SK-N-DZ (cell line): Measurements from ENCODE around the gene LARP1.

Source experiments
- DNase-seq: peaks from one replicate; pipeline ENCODE4 v3.0.0-alpha.2; 2015; ENCODE audit warnings: low spot score

LARP1 gene

DNA sequence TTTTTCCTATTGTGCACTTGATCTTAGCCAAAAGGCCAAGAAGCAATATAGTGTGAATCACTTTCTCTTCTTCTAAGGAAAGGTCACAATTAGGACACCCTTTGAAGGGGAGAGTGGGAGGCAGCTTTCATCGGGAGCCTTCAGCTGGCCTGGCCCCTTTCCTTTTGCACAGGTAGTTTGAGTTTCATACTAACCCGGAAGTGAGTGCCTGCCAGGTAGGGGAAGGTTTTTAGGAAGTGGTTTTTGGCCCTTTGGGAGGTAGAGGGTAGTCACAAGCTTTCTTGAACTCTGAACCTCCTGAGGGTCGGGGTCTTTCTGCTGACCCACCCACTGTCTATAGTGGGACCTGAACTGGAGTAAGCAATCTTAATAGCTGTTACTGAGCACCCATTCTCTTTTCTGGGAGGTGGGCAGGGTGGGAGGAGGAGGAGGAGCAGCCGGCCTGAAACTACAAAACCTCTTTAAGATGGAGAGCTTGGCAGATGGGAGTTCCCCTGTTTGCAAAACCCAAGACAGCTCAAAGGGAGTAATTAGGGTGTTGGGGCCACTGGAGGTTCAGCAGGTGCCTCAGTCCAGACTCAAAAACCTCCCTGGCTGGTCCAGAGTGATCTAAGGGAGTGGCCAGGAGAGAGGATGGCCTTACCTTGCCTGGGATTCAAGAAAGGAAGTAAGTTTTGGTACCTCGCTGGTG is 6.0 kb downstream of the LARP1 start:
- no peak for DNase-seq

DNA sequence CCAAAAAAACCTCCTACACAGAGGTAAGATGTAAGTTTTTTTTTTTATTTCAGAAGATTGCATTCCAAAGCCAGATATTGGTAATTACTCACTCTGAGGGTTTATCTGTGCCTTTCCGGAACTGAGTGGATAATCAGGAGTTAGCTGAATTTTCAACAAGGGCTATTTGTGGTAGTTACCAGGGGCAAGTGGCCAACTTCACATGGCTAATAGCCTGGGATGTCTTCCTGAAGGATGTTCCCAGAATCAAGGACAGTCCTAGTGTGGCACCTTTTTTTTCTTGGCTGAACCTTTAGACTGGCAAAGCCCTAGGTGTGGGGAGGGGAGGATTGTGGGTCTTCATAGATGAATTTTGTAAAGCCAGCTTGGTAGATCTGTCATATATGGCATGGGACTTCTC is 7.1 kb downstream of the LARP1 start:
- no peak for DNase-seq

DNA sequence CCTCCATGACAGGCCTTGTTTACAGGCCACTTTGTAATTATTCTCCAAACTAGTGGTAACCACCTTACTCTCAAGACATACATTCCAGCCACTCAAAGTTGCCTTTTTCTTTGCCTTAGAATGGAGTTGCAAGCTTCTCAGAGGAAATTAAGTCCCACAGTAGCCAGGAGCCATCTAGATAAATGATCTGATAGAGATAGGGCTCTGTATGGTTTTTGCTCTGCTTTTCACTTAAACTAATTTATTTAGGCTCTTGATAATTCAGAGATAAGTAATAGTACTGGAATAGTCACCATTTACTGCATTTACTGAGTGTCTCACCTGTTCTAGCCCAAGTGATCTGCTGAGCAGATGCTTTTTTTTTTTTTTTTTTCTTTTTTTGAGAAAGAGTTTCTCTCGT is 7.5 kb downstream of the LARP1 start:
- DNase-seq, result peak; percentile 65

DNA sequence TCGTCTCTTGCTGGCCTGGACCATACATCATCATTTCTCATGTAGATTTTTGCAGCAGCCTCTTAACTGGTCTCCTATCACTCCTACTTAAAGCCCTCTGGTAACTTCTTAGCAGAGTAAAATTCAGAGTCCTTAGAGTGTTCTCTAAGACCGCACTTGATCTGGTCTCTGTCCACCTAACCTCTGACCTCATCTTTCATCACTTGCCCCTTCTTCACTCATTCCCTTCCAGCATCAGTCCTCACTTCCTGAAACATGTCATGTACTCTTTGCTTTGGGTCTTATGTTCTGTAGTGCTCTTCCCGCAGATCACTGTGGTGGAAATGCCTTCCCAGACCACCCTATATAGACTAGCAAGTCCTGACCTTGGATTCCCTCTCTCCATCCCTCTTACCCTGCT is 9.8 kb downstream of the LARP1 start:
- DNase-seq, result no peak

DNA sequence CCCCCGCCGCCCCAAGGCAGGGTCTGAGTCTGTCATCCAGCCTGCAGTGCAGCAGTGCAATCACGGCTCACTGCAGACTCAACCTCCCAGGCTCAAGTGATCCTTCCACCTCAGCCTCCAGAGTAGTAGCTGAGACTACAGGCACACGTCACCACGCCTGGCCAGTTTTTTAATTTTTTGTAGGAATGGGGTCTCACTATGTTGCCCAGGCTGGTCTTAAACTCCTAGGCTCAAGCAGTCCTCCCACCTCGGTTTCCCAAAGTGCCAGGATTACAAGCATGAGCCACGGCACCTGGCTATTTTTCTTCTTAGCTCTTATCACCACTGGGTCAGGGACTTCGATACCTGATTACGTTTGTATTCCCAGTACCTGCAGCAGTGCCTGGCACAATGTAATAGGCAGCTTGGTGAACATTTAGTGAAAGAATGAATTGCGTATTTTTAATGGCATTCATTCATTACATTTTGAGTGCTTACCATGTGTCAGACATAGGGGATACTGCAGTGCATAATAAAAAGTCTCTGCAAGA is 10.3 kb downstream of the LARP1 start:
- DNase-seq, result no peak

DNA sequence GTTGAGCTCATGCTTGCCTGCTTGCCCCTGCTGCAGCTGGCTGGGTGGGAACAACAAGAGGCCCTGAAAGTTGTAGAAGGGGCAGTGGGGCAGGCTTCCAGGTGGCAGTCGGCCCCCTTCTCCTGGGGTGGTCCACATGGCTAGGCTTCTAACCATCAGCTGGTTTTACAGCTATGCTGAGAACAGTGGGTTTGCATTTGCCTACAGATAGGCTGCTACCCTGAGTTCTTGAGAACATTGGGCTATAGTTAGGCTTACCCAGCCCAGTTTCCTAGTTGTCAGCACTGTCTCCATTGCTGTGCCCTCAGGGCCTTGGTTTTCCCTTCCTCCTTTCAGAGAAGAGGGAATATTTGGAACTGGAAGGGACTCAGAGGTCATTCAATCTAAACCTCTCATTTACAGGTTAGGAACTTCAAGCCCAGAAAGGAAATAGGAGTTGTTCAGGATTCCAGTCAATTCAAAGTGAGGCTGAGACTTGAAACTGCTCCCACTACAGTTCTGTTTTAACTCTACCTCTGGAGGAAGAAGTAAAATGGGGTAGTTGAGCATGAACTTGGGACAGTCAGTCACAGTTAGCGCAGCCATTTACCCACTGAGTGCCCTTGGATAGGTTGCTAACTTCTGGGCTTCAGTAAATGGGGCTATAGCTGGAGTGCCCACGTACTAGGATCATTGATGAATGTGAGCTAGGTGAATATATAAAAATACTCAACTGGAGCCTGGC is 11.5 kb downstream of the LARP1 start:
- DNase-seq, result no peak

DNA sequence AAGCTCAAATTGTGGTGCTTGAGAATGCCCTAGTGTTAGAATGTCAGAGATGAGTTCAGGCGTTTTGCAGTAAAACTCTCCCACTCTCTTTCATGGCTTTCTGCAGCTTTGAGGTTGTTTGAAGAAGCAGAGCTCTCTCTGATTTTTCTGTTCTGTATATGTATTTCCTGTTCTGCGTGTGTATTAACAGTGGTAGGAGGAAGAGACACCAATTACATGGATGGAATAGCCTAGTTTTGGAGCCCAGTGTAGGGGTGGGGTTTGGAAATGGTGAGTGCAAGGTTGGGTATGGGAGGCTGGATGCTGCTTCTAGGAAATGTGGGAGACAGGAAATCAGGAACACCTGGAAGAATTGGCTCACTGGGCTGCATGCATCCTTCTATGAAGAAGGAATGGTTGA is 12.4 kb downstream of the LARP1 start:
- no peak for DNase-seq

DNA sequence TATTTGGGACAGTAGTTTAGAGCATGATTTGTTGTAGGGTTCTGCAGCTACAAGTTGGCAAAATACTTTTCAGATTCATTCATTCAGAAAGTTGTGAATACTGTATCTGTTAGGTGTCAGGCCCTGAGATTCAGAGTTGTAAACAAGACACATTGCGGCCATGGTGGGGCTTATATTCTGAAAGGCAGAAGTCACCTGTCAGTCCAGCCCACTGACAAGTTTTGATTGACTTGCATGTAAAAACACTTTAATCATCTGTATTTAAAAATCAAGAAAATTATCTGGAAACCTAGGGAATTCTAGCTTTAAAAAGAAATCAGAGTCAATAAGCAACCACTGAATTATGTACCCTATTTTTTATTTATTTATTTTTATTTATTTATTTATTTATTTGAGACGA is 13.0 kb downstream of the LARP1 start:
- DNase-seq, result no peak

DNA sequence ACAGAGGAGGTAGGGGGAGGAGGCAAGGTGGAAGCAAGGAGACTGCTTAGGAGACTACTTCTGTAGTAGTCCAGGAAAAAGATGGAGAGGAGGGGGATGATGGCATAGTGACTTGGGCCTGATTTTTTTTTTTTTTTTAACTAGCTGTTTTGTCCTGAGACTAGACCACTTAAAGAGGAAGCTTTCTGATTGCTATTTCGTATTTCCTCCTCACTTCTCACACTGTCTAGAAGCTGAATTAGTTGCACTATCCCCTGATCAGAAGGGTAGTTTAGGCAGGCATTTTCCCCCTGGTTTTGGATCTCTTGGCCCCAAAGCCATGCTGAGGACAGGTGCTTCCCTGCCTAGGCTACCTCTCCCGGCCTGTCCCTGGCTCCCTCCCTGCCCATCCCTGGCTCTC is 14.9 kb downstream of the LARP1 start:
- DNase-seq, result no peak

DNA sequence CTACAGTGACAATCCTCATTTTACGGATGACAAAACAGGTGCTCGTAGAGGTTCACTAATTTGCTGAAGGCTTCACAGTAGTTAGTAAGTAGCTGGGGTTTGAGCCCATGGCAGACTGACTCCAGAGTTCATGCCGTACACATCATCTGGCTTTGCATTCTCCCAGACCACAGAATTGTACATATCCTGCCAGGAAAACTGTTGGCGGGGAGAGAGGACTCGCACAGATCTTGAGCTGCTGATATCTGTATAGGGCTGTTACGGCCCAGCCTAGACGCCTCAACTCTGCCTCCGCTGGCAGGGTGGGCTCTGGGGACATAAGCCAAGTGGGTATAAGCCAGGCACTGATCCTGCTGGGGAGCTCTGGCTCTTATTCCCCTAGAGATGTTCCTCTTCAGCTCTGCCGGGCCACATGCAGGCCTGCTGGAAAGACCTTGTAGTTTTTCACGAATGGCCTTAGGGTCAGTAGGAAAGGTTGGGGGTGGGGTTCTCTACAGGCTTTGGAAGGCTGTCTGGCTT is 16.3 kb downstream of the LARP1 start:
- peak; percentile 49 for DNase-seq

DNA sequence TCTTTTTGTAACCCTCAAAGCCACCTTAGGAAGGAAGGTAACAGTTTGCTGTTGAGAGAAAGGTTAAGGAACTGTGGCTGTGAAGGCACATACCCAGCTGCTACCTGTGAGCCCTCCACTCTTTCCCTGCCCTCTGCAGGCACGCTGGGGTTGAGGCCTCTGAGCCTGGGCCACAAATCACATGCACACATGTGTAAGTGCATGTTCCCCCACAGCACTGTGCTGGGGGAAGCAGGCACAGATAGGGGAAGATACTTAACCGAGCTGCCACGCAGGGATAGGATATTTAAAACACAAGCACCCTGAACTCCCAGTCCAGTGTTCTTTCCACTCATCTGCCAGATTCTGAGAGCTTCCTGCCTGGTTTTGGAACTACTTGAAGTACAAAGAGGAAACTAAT is 18.1 kb downstream of the LARP1 start:
- no peak for DNase-seq

DNA sequence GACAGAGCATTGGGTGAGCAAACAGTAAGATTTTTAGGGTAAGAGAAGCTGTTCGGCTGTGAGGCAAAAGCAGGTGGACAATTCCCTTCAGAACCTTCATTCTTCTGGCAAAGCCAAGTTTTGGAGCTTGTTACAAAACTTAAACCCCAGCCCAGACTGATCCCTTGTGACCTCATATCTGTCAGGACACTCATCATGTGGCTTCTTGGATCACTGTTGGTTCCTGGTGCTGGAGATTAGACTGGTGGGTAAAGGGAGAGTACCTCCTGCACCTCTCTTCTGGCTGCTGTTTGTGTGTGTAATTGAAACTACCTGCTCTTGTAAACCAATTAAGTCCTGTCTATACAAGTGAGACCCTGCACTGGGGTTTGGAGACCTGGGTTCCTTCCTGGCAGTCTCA is 21.0 kb downstream of the LARP1 start:
- DNase-seq, result no peak

DNA sequence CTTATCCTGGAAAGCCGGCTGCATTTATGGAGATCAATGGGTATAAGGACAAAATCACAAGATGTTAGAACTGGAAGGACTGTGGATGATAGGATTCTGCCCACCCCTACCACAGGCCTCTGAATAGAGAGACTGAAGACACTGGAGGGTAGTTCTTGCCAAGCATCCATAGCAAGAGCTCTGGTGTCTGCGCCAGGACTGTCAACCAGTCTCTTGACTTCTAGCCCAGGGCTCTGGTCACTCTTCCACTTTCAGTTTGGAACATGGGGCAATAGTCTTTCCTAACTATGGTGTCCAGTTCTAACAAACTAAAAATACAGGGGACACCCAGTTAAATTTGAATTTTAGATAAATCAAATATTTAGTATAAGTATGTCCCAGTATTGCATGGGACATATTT is 23.4 kb downstream of the LARP1 start:
- DNase-seq, result no peak

DNA sequence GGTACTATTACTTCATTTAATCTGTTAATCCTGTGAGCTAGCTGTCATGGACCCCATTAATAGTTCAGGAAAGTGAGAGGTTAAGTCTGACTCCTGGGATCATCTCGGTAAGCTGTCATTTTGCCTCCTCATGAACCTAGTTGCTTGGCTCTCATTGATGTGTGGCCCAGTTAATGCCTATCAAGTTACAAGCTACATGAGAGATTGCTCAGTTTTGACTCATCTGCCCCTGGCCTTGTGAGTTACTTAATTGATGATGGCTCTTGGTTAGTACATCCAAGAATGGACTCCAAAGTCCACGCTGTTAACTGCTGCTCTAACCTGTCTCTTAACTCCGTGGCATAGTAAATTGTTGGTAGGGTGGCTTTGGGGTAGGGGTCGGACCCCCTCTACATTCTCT is 23.9 kb downstream of the LARP1 start:
- no peak for DNase-seq

DNA sequence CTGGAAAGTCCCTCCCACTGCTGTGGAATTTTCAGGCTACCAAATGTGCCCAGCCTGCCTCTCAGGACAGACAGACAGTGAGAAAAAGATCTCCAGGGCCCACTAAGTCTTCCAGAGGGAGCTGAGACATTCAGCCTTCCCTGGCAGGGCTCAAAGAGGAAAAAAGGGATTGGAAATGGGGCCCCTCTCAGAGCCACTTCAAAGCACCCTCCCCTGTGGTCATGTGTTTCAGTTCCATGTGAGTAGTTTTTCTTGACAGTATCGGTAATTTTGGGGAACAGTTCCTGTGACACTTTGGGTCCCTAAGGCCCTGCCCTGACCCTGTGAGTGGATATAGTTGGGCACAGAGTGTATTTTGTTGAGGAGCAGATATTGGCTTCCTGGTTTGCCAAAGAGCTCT is 25.0 kb downstream of the LARP1 start:
- no peak for DNase-seq

DNA sequence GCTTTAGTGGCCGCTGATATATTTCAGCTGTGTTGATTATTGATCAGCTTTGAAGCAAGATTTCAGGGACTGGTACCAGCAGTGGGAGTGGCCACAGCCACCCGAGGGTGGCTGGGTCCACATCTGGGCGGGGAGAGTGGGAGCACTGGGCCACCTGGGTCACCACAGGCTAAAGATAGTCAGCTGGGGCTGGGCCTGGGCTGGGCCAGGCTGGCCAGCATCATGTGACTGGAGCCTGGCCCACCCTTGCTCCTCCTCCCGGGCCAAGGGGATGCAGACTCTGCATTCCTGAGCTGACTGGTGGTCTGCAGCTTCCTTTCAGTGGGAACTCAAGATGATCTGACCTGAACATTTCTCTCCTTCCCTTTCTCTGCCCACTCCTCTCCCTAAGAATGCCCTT is 27.1 kb downstream of the LARP1 start:
- no peak for DNase-seq

DNA sequence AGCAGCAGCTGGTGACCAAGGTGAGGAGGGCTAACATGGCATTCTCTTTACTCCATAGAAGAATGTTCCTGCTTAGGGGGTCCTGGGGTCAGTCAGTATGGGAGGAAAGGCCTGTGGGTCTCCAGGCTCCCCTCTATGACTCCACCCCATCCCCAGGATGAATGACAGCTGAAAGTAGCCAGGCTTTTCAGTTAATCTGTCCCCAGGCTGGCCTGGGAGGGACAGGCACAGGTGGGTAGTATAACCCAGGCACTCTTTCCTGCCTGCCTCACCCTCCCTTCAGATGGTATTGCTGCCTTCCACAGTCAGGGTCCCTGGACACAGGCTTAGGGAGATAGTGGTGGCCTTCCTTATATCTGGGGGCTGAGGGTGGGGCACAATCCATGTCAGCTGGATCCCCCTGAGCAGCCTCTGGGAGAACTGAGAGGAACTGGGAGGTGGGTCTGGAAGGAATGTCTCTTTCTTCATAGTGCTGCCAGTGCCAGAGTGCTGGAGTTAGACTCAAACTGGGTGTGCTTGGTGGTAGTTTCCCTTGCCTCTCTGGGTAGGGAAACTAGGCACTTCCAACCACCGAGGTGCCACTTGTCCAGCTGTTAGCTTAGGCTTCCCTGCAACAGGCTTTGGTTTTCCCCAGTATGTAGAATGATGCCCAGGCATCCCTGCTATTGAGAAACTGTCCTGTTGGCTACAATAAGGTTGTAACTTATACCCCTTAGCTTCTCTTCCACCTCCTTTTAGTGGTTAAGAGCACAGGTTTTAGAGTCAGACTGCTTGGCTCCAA is 27.8 kb downstream of the LARP1 start:
- DNase-seq, result no peak

DNA sequence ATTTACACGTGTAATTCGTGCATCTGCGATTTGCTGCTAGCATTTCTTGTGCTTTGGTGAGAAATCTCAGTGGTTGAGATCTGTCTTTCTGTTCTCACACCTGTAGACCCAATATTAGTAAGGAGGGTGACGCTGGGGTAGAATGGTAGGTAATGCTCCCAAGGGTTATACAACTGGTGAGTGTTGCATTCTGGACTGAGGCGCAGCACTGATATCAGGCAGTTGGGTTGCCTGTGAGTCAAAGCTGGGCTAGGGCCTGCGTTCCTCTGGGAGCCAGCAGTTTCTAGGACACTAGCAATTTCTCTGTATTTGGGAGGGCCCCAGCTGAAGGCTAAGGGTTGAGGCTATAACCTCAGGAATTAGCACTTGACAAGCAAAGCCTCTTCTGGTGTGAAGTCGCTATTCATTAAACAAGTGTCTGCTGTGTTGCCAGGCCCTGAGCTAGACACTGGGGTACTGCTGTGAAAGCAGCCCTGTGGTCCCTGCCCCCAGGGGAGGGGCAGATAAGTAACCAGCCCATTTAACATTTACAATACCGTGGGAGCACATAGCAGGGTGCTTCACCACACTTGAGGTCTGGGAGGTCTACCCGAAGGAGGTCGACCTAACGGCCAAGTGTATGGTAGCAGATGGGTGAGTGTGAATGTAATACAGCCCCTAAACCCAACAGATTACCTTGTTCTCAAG is 28.7 kb downstream of the LARP1 start:
- DNase-seq, result no peak

DNA sequence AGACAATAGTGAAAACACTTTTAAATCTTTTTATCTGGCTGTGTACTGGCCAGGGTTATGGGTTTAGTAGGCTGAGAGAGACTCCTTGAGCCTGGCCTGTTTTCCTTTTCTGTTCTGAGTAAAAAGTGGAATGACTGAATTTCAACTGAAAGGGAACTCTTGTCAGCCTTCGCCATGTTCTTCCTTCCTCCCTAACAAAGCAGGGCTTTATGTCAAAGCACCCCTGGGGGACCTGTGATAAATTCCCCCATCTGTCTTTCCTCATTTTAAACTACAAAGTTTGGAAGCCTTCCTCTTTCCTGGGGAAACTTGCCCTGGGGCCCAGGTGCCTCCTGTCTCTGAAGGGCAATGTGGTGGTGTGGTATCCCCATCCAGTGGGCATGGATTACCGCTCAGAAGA is 29.7 kb downstream of the LARP1 start:
- no peak for DNase-seq

DNA sequence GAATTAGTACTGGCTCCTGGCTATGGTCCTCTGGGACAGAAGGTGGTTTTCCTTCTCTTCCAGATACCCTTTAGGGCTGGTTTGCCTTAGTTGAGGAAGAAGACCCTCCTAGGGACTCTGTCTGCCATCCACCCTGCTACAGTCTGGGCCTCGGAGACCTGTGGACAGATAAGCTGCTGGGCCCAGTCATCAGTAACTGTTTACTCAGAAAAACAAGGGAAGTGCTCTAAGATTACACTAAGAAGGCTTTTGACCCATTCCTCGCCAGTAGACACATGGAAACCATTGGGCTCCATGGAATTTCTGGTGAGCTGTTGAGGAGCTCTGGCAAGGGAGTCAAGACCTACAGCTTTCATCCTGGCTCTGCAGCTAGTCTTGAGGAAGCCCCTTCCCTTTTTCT is 31.2 kb downstream of the LARP1 start:
- DNase-seq, result no peak

DNA sequence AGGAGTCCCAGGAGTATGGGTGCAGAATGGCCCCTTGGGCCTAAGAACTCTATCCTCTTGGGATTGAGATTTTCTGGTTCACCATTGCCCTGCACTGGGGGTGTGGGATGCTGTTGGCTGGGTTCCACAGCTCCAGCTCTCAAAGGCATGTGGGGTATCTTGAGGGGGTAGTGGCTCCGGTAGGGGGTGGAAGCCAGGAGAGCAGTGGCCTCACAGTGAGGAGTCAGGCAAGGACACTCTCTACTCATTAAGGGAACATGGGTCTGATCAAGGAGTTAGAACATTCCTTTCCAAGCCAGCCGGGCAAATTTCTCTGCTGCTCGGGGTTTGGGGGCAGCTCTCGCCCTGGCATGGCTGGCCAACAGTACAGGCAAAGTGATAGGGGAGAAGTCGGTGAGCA is 33.0 kb downstream of the LARP1 start:
- DNase-seq, result no peak

DNA sequence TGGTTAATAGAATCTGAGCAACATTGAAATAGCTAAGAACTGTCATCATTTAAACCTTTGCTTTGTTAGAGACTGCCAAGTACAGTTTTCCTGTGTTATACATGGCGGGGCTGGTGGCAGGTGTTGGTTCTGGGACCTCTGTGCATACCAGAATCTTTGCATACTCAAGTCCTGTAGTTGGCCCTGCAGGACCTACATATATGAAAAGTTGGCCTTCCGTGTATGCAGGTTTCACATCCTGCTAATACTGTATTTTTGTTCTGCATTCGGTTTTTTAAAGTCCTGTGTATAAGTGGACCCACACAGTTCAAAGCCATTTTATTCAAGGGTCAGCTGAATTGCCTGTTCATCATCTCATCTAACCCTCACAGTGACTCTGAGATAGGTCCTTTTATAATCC is 36.4 kb downstream of the LARP1 start:
- no peak for DNase-seq
